Activated CD8-positive, alpha-beta memory T cell treated with anti-CD3 and anti-CD28 coated beads, Interleukin-2, amount 10 ng/mL, durations not matched to agents 7 days and 5 days (primary cell): ENCODE results near the gene GRAMD1C. TPM values are rescaled to one million over a fixed set of nuclear protein-coding genes. Genes with fewer than 3 reads are reported as not detected.

ENCODE experiments used
- ATAC-seq: fragments of 150-1000 bp; cut with Tn5 transposase; one replicate; pipeline ENCODE4 v1.10.0; 2021; ENCODE audit warnings: moderate library complexity
- CTCF ChIA-PET: fragments of 350-600 bp; sonication (Branson Sonifier 250); formaldehyde crosslinking; loops from one replicate; lab custom pipeline; 2021; ENCODE audit warnings: antibody characterized with exemption; lab: Charles Lee
- DNase-seq: peaks from one replicate; pipeline ENCODE4 v3.0.0-alpha.2; 2020
- H3K27ac Mint-ChIP-seq: one replicate; pipeline ENCODE4 v1.8.0; 2021; ENCODE audit warnings: mild to moderate bottlenecking, mixed read lengths
- H3K27me3 Mint-ChIP-seq: one replicate; pipeline ENCODE4 v1.8.0; 2021; ENCODE audit warnings: mixed read lengths
- H3K36me3 Mint-ChIP-seq: one replicate; pipeline ENCODE4 v1.8.0; 2021; ENCODE audit warnings: mild to moderate bottlenecking, mixed read lengths
- H3K4me1 Mint-ChIP-seq: one replicate; pipeline ENCODE4 v1.8.0; 2021; ENCODE audit warnings: mixed read lengths
- H3K4me3 Mint-ChIP-seq: one replicate; pipeline ENCODE4 v1.8.0; 2021; ENCODE audit warnings: mild to moderate bottlenecking, moderate library complexity, mixed read lengths
- H3K9me3 Mint-ChIP-seq: one replicate; pipeline ENCODE4 v1.8.0; 2022; ENCODE audit warnings: low read depth, mixed read lengths
- total RNA-seq, 2 experiments: library from RNA; stranded (reverse); gene quantifications; one replicate each; pipeline ENCODE4 v1.2.3, GENCODE V29; 2021

GRAMD1C gene
- total RNA-seq, 2 experiments from 2014 or later, result 0.40 to 1.1 TPM

- peaks cover 3% of the 10 kb centered on the region for H3K27me3 Mint-ChIP-seq
- peak overlapping the region; percentile 52 for H3K27ac Mint-ChIP-seq
- peak overlapping the region; percentile 54 for H3K4me3 Mint-ChIP-seq
- peak; percentile 53 for DNase-seq
- H3K36me3 Mint-ChIP-seq, result no peaks in the 10 kb centered on the region
- H3K4me1 Mint-ChIP-seq, result peaks cover 8% of the 10 kb centered on the region
- ATAC-seq, result peak; percentile 96
- CTCF ChIA-PET, result interaction anchor here (0.8 to 4.1 kb wide), 11 partner anchors 11 to 398 kb away, joined by 3 to 28 read pairs (median 4); partner anchors contain the start of genes GRAMD1C and SPICE1
- no peaks in the 10 kb centered on the region for H3K9me3 Mint-ChIP-seq
Measured at GRCh38 chr3:113912552-113913236, 74.1 kb downstream of the GRAMD1C start.

- peaks cover 8% of the 10 kb centered on the region for H3K4me1 Mint-ChIP-seq
- H3K4me3 Mint-ChIP-seq, result no peak overlapping the region
- DNase-seq, result no peak
- CTCF ChIA-PET, result interaction anchor here (1.4 to 4.1 kb wide), 4 partner anchors 70 to 421 kb away, joined by 3 to 28 read pairs (median 4); partner anchors contain the start of gene GRAMD1C
- no peak overlapping the region for H3K27ac Mint-ChIP-seq
- H3K27me3 Mint-ChIP-seq, result peaks cover 7% of the 10 kb centered on the region
- no peaks in the 10 kb centered on the region for H3K36me3 Mint-ChIP-seq
- ATAC-seq, result no peak
- H3K9me3 Mint-ChIP-seq, result no peaks in the 10 kb centered on the region
Measured at GRCh38 chr3:113914646-113915045, 76.1 kb downstream of the GRAMD1C start.

- Mint-ChIP-seq H3K27me3 (peaks cover 2% of the 10 kb centered on the region), H3K27ac (no peak overlapping the region), H3K4me3 (no peak overlapping the region), H3K9me3 (peaks cover 12% of the 10 kb centered on the region), H3K36me3 (peaks cover 12% of the 10 kb centered on the region), H3K4me1 (peaks cover 2% of the 10 kb centered on the region)
- no peak for ATAC-seq
- no peak for DNase-seq
- CTCF ChIA-PET, result no interaction called here
Measured at GRCh38 chr3:113927556-113927955, 89.0 kb downstream of the GRAMD1C start.

- ATAC-seq, result no peak
- Mint-ChIP-seq H3K4me3 (peak overlapping the region; percentile 74), H3K9me3 (no peaks in the 10 kb centered on the region), H3K27me3 (peaks cover 43% of the 10 kb centered on the region), H3K4me1 (peaks cover 11% of the 10 kb centered on the region), H3K27ac (no peak overlapping the region), H3K36me3 (no peaks in the 10 kb centered on the region)
- DNase-seq, result no peak
- CTCF ChIA-PET, result interaction anchor here (0.6 to 0.7 kb wide), 2 partner anchors 9 to 1027 kb away, joined by 3 read pairs; no protein-coding TSS in a partner anchor
Measured at GRCh38 chr3:113946831-113947230, 108.2 kb downstream of the GRAMD1C start.

- CTCF ChIA-PET, result interaction anchor here (0.6 to 0.7 kb wide), 2 partner anchors 9 to 1026 kb away, joined by 3 read pairs; no protein-coding TSS in a partner anchor
- Mint-ChIP-seq H3K4me1 (peaks cover 11% of the 10 kb centered on the region), H3K4me3 (peak within 1 kb of the TSS; percentile 74), H3K27me3 (peaks cover 40% of the 10 kb centered on the region), H3K9me3 (no peaks in the 10 kb centered on the region), H3K36me3 (no peaks in the 10 kb centered on the region), H3K27ac (no peak within 1 kb of the TSS)
- ATAC-seq, result peak; percentile 86
- peak; percentile 59 for DNase-seq
Measured at GRCh38 chr3:113947372-113948014, 108.9 kb downstream of the GRAMD1C start, which contains the start of gene ZDHHC23. Gene ZDHHC23 (plus strand): TSS chr3:113948013. CDS start chr3:113948803, 790 bp downstream.

- peaks cover 12% of the 10 kb centered on the region for H3K4me1 Mint-ChIP-seq
- DNase-seq (peak; percentile 45), ATAC-seq (peak; percentile 49)
- H3K36me3 Mint-ChIP-seq, result no peaks in the 10 kb centered on the region
- no peak overlapping the region for H3K27ac Mint-ChIP-seq
- CTCF ChIA-PET, result no interaction called here
- H3K4me3 Mint-ChIP-seq, result peak overlapping the region; percentile 60
- peaks cover 38% of the 10 kb centered on the region for H3K27me3 Mint-ChIP-seq
- no peaks in the 10 kb centered on the region for H3K9me3 Mint-ChIP-seq
Measured at GRCh38 chr3:113948015-113948917, 109.7 kb downstream of the GRAMD1C start.

GRCh38 chr3:113952921-113953320 lies 114.3 kb downstream of the GRAMD1C start:
- H3K4me1 Mint-ChIP-seq, result peaks cover 15% of the 10 kb centered on the region
- ATAC-seq (no peak), DNase-seq (no peak)

GRCh38 chr3:113953677-113954076 lies 115.1 kb downstream of the GRAMD1C start:
- peaks cover 13% of the 10 kb centered on the region for H3K4me1 Mint-ChIP-seq
- H3K36me3 Mint-ChIP-seq, result no peaks in the 10 kb centered on the region
- ATAC-seq (no peak), DNase-seq (no peak)
- H3K27ac Mint-ChIP-seq, result no peak overlapping the region
- no peaks in the 10 kb centered on the region for H3K9me3 Mint-ChIP-seq
- peaks cover 10% of the 10 kb centered on the region for H3K27me3 Mint-ChIP-seq
- no peak overlapping the region for H3K4me3 Mint-ChIP-seq
- CTCF ChIA-PET, result no interaction called here

More at GRCh38 chr3:113952921-113953320, 114.3 kb downstream of the GRAMD1C start:
- CTCF ChIA-PET, result no interaction called here
- no peaks in the 10 kb centered on the region for H3K9me3 Mint-ChIP-seq
- H3K4me3 Mint-ChIP-seq, result no peak overlapping the region
- peaks cover 14% of the 10 kb centered on the region for H3K27me3 Mint-ChIP-seq
- no peaks in the 10 kb centered on the region for H3K36me3 Mint-ChIP-seq
- no peak overlapping the region for H3K27ac Mint-ChIP-seq

- no peak for DNase-seq
- CTCF ChIA-PET, result interaction anchor here (0.6 kb wide), 1 partner anchor 112 kb away, joined by 3 read pairs; no protein-coding TSS in a partner anchor
- ATAC-seq, result no peak
- H3K27ac Mint-ChIP-seq, result no peak overlapping the region
- H3K4me3 Mint-ChIP-seq, result no peak overlapping the region
- peaks cover 5% of the 10 kb centered on the region for H3K27me3 Mint-ChIP-seq
- H3K36me3 Mint-ChIP-seq, result peaks cover 1% of the 10 kb centered on the region
- no peaks in the 10 kb centered on the region for H3K9me3 Mint-ChIP-seq
- peaks cover 9% of the 10 kb centered on the region for H3K4me1 Mint-ChIP-seq
Measured at GRCh38 chr3:113954091-113954685, 115.6 kb downstream of the GRAMD1C start.

GRCh38 chr3:113963879-113964278 lies 125.3 kb downstream of the GRAMD1C start:
- no peak for ATAC-seq
- no peak overlapping the region for H3K27ac Mint-ChIP-seq
- no peak for DNase-seq
- no peaks in the 10 kb centered on the region for H3K9me3 Mint-ChIP-seq
- H3K4me1 Mint-ChIP-seq, result peaks cover 10% of the 10 kb centered on the region
- CTCF ChIA-PET, result interaction anchor here (1.4 kb wide), 1 partner anchor 13 kb away, joined by 4 read pairs; no protein-coding TSS in a partner anchor
- no peak overlapping the region for H3K4me3 Mint-ChIP-seq
- peaks cover 1% of the 10 kb centered on the region for H3K36me3 Mint-ChIP-seq
- H3K27me3 Mint-ChIP-seq, result no peaks in the 10 kb centered on the region

- Mint-ChIP-seq H3K27ac (no peak overlapping the region), H3K9me3 (no peaks in the 10 kb centered on the region), H3K27me3 (no peaks in the 10 kb centered on the region), H3K36me3 (no peaks in the 10 kb centered on the region), H3K4me1 (peaks cover 10% of the 10 kb centered on the region), H3K4me3 (no peak overlapping the region)
- DNase-seq, result no peak
- CTCF ChIA-PET, result no interaction called here
- ATAC-seq, result no peak
Measured at GRCh38 chr3:113966172-113966571, 127.6 kb downstream of the GRAMD1C start.

- Mint-ChIP-seq H3K27ac (no peak overlapping the region), H3K27me3 (no peaks in the 10 kb centered on the region), H3K9me3 (peaks cover 11% of the 10 kb centered on the region), H3K4me1 (peaks cover 6% of the 10 kb centered on the region), H3K4me3 (no peak overlapping the region), H3K36me3 (peaks cover 11% of the 10 kb centered on the region)
- no peak for ATAC-seq
- CTCF ChIA-PET, result no interaction called here
- no peak for DNase-seq
Measured at GRCh38 chr3:113968986-113969385, 130.4 kb downstream of the GRAMD1C start.
